SK-N-SH (cell line): Measurements from ENCODE around the gene SLC26A11. TPM values are rescaled to one million over a fixed set of nuclear protein-coding genes. Genes with fewer than 3 reads are reported as not detected.
"Not testable (repeated sequence)": the region's sequence is repeated elsewhere in the genome, so short reads cannot be mapped to it uniquely, and the experiment has no call there.

Experiments
- CTCF ChIA-PET: fragments of 300-600, 350-600 bp; formaldehyde crosslinking; extraction: SDS; loops from one replicate; lab custom pipeline; 2021; lab: Yijun Ruan, JAX
- POLR2A ChIA-PET: fragments of 350-600 bp; sonication (Branson Sonifier 250); formaldehyde crosslinking; extraction: SDS; loops from one replicate; lab custom pipeline; 2020; ENCODE audit warnings: antibody characterized with exemption, inconsistent platforms; lab: Yijun Ruan, JAX
- DNase-seq: peaks from one replicate; pipeline ENCODE4 v3.0.0; 2012
- H2AFZ ChIP-seq: fragments of 200-600 bp; sonication (generic); 2 replicates; pipeline ENCODE4 v1.8.1; 2016; ENCODE audit warnings: antibody characterized with exemption, mild to moderate bottlenecking, low read depth
- H3F3A ChIP-seq: fragments of 200-600 bp; sonication (generic); replicated peaks from 2 replicates; pipeline ENCODE3; 2016; ENCODE audit warnings: antibody characterized with exemption, mild to moderate bottlenecking; ENCODE audit not compliant: insufficient read depth
- H3K27ac ChIP-seq, 2 experiments: fragments of 200-500 bp in 1 of 2; fragments of 200-600 bp in 1 of 2; sonication (Bioruptor generic) in 1 of 2; sonication (generic), shearing (Covaris generic) in 1 of 2; 2 replicates each; pipeline versions ENCODE4 v1.5.1 to v1.6.1; 2014 to 2016; ENCODE audit warnings: low read depth in 2 of 2, inconsistent platforms in 1 of 2, low read length in 1 of 2, mild to moderate bottlenecking in 1 of 2, mixed read lengths in 1 of 2
- H3K27me3 ChIP-seq: fragments of 200-600 bp; sonication (generic), shearing (Covaris generic); 2 replicates; pipeline ENCODE4 v1.6.1; 2016; ENCODE audit warnings: mixed run types; ENCODE audit not compliant: insufficient read depth
- H3K36me3 ChIP-seq, 2 experiments: fragments of 200-500 bp in 1 of 2; fragments of 200-600 bp in 1 of 2; sonication (Bioruptor generic) in 1 of 2; sonication (generic) in 1 of 2; replicated peaks in 1 of 2; 2 replicates each; pipeline versions ENCODE3 to v1.5.1; 2014 to 2016; ENCODE audit warnings: low read length in 1 of 2, mild to moderate bottlenecking in 1 of 2; ENCODE audit not compliant: insufficient read depth in 2 of 2, control insufficient read depth in 1 of 2
- H3K4me1 ChIP-seq, 2 experiments: fragments of 200-500 bp in 1 of 2; fragments of 200-600 bp in 1 of 2; sonication (Bioruptor generic) in 1 of 2; sonication (generic), shearing (Covaris generic) in 1 of 2; 2 replicates each; pipeline versions ENCODE4 v1.5.1 to v1.6.1; 2014 to 2016; ENCODE audit warnings: low read depth in 1 of 2, low read length in 1 of 2, mixed run types in 1 of 2; ENCODE audit not compliant: insufficient read depth in 2 of 2, control insufficient read depth in 1 of 2
- H3K4me2 ChIP-seq: fragments of 200-600 bp; sonication (generic), shearing (Covaris generic); 2 replicates; pipeline ENCODE4 v1.6.1; 2017; ENCODE audit warnings: mixed run types
- H3K4me3 ChIP-seq, 2 experiments: fragments of 200-500 bp in 1 of 2; fragments of 200-600 bp in 1 of 2; sonication (Bioruptor generic) in 1 of 2; sonication (generic), shearing (Covaris generic) in 1 of 2; 2 replicates each; pipeline versions ENCODE4 v1.5.1 to v1.8.1; 2014 to 2016; ENCODE audit warnings: low read depth in 2 of 2, inconsistent platforms in 1 of 2, low read length in 1 of 2, mild to moderate bottlenecking in 1 of 2, mixed read lengths in 1 of 2, moderate library complexity in 1 of 2
- H3K79me2 ChIP-seq: fragments of 200-600 bp; sonication (generic); 2 replicates; pipeline ENCODE4 v1.8.1; 2017; ENCODE audit warnings: mild to moderate bottlenecking; ENCODE audit not compliant: insufficient read depth
- H3K9ac ChIP-seq: fragments of 200-600 bp; sonication (generic); 2 replicates; pipeline ENCODE4 v1.6.1; 2017; ENCODE audit warnings: mixed run types
- H3K9me2 ChIP-seq: fragments of 200-600 bp; sonication (generic); 2 replicates; pipeline ENCODE4 v1.6.1; 2017; ENCODE audit warnings: mixed run types
- H3K9me3 ChIP-seq: fragments of 200-600 bp; sonication (generic); 2 replicates; pipeline ENCODE4 v1.6.1; 2017; ENCODE audit warnings: mixed run types, mild to moderate bottlenecking, moderate library complexity
- H4K20me1 ChIP-seq: fragments of 200-600 bp; sonication (generic); 2 replicates; pipeline ENCODE4 v1.6.1; 2017; ENCODE audit warnings: mild to moderate bottlenecking, mixed run types; ENCODE audit not compliant: insufficient read depth
- GABPA ChIP-seq: IDR thresholded peaks from 2 replicates; pipeline ENCODE4 v1.4.0; 2012; ENCODE audit warnings: low read depth, mild to moderate bottlenecking
- GATA2 ChIP-seq: sonication (generic); formaldehyde crosslinking; IDR thresholded peaks from 2 replicates; pipeline ENCODE4 v1.5.0; 2020; ENCODE audit warnings: mild to moderate bottlenecking, missing genetic modification reagents
- MAX ChIP-seq: IDR thresholded peaks from 2 replicates; pipeline ENCODE4 v1.4.0; 2012; ENCODE audit warnings: low read depth
- NFIC ChIP-seq: IDR thresholded peaks from 2 replicates; pipeline ENCODE4 v1.4.0; 2012; ENCODE audit warnings: borderline replicate concordance
- RAD21 ChIP-seq: IDR thresholded peaks from 2 replicates; pipeline ENCODE4 v1.6.1; 2012; ENCODE audit warnings: mild to moderate bottlenecking, low read length
- RCOR1 ChIP-seq: fragments of 150-350 bp; IDR thresholded peaks from 2 replicates; pipeline ENCODE4 v1.6.1; 2017; ENCODE audit warnings: antibody characterized with exemption, low read length
- RXRA ChIP-seq: IDR thresholded peaks from 2 replicates; pipeline ENCODE4 v1.4.0; 2012; ENCODE audit warnings: low read depth, mild to moderate bottlenecking, borderline replicate concordance
- TEAD4 ChIP-seq: IDR thresholded peaks from 2 replicates; pipeline ENCODE4 v1.4.0; 2012; ENCODE audit warnings: mild to moderate bottlenecking, borderline replicate concordance; ENCODE audit not compliant: insufficient read depth
- USF1 ChIP-seq: IDR thresholded peaks from 2 replicates; pipeline ENCODE4 v1.4.0; 2012; ENCODE audit warnings: low read depth, borderline replicate concordance
- YY1 ChIP-seq: IDR thresholded peaks from 2 replicates; pipeline ENCODE4 v1.4.0; 2012; ENCODE audit warnings: low read depth, mild to moderate bottlenecking
- WGBS: methylation state at CpG from one replicate; pipeline ENCODE4 v1.1.6; 2017; ENCODE audit warnings: low lambda C conversion rate; 5-methylcytosine and 5-hydroxymethylcytosine counted together
- polyA plus RNA-seq, 3 experiments: library from polyadenylated mRNA; depleted of rRNA; stranded (reverse); fragments of >200 nt; gene quantifications; 2 replicates each; pipeline ENCODE4 v1.2.3, GENCODE V29; 2012

Gene SLC26A11
- polyA plus RNA-seq, 1 of the 3 experiments (the other 2 are of a cell fraction), result 35.9 TPM

GRCh38 chr17:80199295-80199694 is 20.9 kb upstream of the SLC26A11 start:
- H3K36me3 ChIP-seq, H3K79me2 ChIP-seq, H3K27ac ChIP-seq, H3K9ac ChIP-seq, H3K9me2 ChIP-seq, H3K4me3 ChIP-seq, H3F3A ChIP-seq, DNase-seq, H4K20me1 ChIP-seq, H3K27me3 ChIP-seq, H3K4me2 ChIP-seq, CTCF ChIA-PET, H3K4me1 ChIP-seq, H3K9me3 ChIP-seq, H2AFZ ChIP-seq: not testable (repeated sequence)
- WGBS, result 79% methylated on average over 6 of the region's 6 CpGs
- POLR2A ChIA-PET, result interaction anchor here (1.0 kb wide), 1 partner anchor 11 kb away, joined by 4 read pairs; no protein-coding TSS in a partner anchor

- H3K27me3 ChIP-seq, result no peaks in the 10 kb centered on the region
- no peaks in the 10 kb centered on the region for H3K4me1 ChIP-seq
- H2AFZ ChIP-seq, result no peak overlapping the region
- H3K4me2 ChIP-seq, result no peak overlapping the region
- H3K4me3 ChIP-seq, result no peak overlapping the region
- H3K36me3 ChIP-seq, result no peaks in the 10 kb centered on the region
- TF ChIP-seq RAD21 (no peak), MAX (no peak), YY1 (no peak), GABPA (no peak)
- POLR2A ChIA-PET, result interaction anchor here (1.0 kb wide), 1 partner anchor 16 kb away, joined by 4 read pairs; no protein-coding TSS in a partner anchor
- H3K9ac ChIP-seq, result no peak overlapping the region
- H4K20me1 ChIP-seq, result no peaks in the 10 kb centered on the region
- 85% methylated on average over 15 of the region's 15 CpGs for WGBS
- H3K9me3 ChIP-seq, result no peaks in the 10 kb centered on the region
- no peaks in the 10 kb centered on the region for H3F3A ChIP-seq
- H3K27ac ChIP-seq, result no peak overlapping the region
- no peak for DNase-seq
- CTCF ChIA-PET, result no interaction called here
- no peaks in the 10 kb centered on the region for H3K9me2 ChIP-seq
- H3K79me2 ChIP-seq, result no peaks in the 10 kb centered on the region
Observed at GRCh38 chr17:80201446-80201845, 18.8 kb upstream of the SLC26A11 start.

GRCh38 chr17:80202197-80202596 is 18.0 kb upstream of the SLC26A11 start:
- WGBS, result 94% methylated on average over 17 of the region's 17 CpGs
- Histone ChIP-seq H3K9me3 (no peaks in the 10 kb centered on the region), H4K20me1 (no peaks in the 10 kb centered on the region), H3K9me2 (no peaks in the 10 kb centered on the region), H3F3A (no peaks in the 10 kb centered on the region), H3K36me3 (no peaks in the 10 kb centered on the region), H3K4me3 (no peak overlapping the region), H3K27ac (no peak overlapping the region), H3K4me1 (no peaks in the 10 kb centered on the region), H3K79me2 (no peaks in the 10 kb centered on the region), H2AFZ (no peak overlapping the region), H3K27me3 (no peaks in the 10 kb centered on the region), H3K4me2 (no peak overlapping the region), H3K9ac (no peak overlapping the region)
- TF ChIP-seq GATA2, result no peak
- TF ChIP-seq USF1, result no peak
- no peak for TF ChIP-seq RXRA
- TF ChIP-seq TEAD4, result no peak
- TF ChIP-seq RCOR1, result no peak
- TF ChIP-seq NFIC, result no peak
- CTCF ChIA-PET, result interaction anchor here (1.7 kb wide), 1 partner anchor 17 kb away, joined by 7 read pairs; the partner anchor contains the start of genes SGSH and SLC26A11
- no peak for DNase-seq
- POLR2A ChIA-PET, result interaction anchor here (1.0 kb wide), 1 partner anchor 16 kb away, joined by 4 read pairs; no protein-coding TSS in a partner anchor
